K562 (cell line): ENCODE measurements around the gene APOL2. TPM values are rescaled to one million over a fixed set of nuclear protein-coding genes. Genes with fewer than 3 reads are reported as not detected.

Experiments used
- ATAC-seq: fragments of 200-7000 bp; cut with Tn5 transposase; 3 replicates; pipeline ENCODE4 v1.9.1; 2020; ENCODE audit warnings: moderate library complexity
- BruUV-seq: library from RNA; stranded (reverse); fragments of 400-500 nt; replicated peaks from 2 replicates; lab custom pipeline; 2021; lab: Mats Ljungman, UMichigan
- CTCF ChIA-PET: fragments of 300-600 bp; formaldehyde crosslinking; extraction: SDS; loops from one replicate; lab custom pipeline; 2021; ENCODE audit warnings: low intra/inter-chr PET ratio; lab: Yijun Ruan, JAX
- POLR2A ChIA-PET: fragments of 300-600, 350-650 bp; sonication (Branson Sonifier 250); formaldehyde crosslinking; extraction: SDS; loops from one replicate; lab custom pipeline; 2021; ENCODE audit warnings: antibody characterized with exemption, inconsistent platforms; lab: Yijun Ruan, JAX
- DNase-seq, 4 experiments: peaks; one replicate each; pipeline versions ENCODE4 v3.0.0 to v3.0.0-alpha.2; 2011 to 2018; ENCODE audit warnings: low spot score in 3 of 4, mixed read lengths in 3 of 4; ENCODE audit errors: extremely low read depth in 1 of 4
- FAIRE-seq: peaks from 2 replicates; lab custom pipeline; 2011; peaks lifted over from hg19 to GRCh38; lab: Jason Lieb, UNC
- H2AFZ ChIP-seq: 2 replicates; pipeline ENCODE4 v1.6.0; 2011; ENCODE audit warnings: low read depth, low read length, control low read depth, inconsistent platforms
- H3K27ac ChIP-seq: fragments of 200-600 bp; 3 replicates; pipeline ENCODE4 v1.8.0; 2011; ENCODE audit warnings: low read depth, mild to moderate bottlenecking, control low read depth, inconsistent platforms, low read length, moderate library complexity, mixed read lengths; ENCODE audit errors: extremely low read depth
- H3K27me3 ChIP-seq, 2 experiments: fragments of 300-600 bp in 1 of 2; 2 replicates in 1 of 2; 3 replicates in 1 of 2; pipeline versions ENCODE4 v1.6.0 to v1.8.0; 2011; ENCODE audit warnings: inconsistent platforms in 2 of 2, low read length in 2 of 2, mild to moderate bottlenecking in 1 of 2, mixed read lengths in 1 of 2, moderate library complexity in 1 of 2; ENCODE audit not compliant: control insufficient read depth in 2 of 2, insufficient read depth in 2 of 2
- H3K36me3 ChIP-seq: fragments of 300-600 bp; 3 replicates; pipeline ENCODE4 v1.8.0; 2011; ENCODE audit warnings: mild to moderate bottlenecking, low read length, inconsistent platforms; ENCODE audit not compliant: control insufficient read depth, insufficient read depth
- H3K4me1 ChIP-seq, 2 experiments: fragments of 200-600 bp in 1 of 2; replicated peaks in 1 of 2; 2 replicates in 1 of 2; 3 replicates in 1 of 2; pipeline versions ENCODE4 v1.5.1 to v1.8.0; 2011; ENCODE audit warnings: inconsistent platforms in 2 of 2, low read length in 2 of 2, mild to moderate bottlenecking in 1 of 2, mixed read lengths in 1 of 2, moderate library complexity in 1 of 2; ENCODE audit not compliant: control insufficient read depth in 2 of 2, insufficient read depth in 2 of 2
- H3K4me2 ChIP-seq: 2 replicates; pipeline ENCODE4 v1.6.1; 2011; ENCODE audit warnings: low read length, control low read depth, inconsistent platforms, mixed read lengths; ENCODE audit not compliant: insufficient read depth
- H3K4me3 ChIP-seq: fragments of 200-600 bp; sonication (generic), shearing (Covaris generic); 2 replicates; pipeline ENCODE4 v1.5.1; 2016; ENCODE audit warnings: control low read depth, inconsistent platforms
- H3K79me2 ChIP-seq: fragments of 200-600 bp; 3 replicates; pipeline ENCODE4 v1.8.0; 2011; ENCODE audit warnings: low read length, inconsistent platforms; ENCODE audit not compliant: control insufficient read depth, insufficient read depth
- H3K9ac ChIP-seq, 2 experiments: 2 replicates each; pipeline versions ENCODE4 v1.6.0 to v1.6.1; 2011; ENCODE audit warnings: low read depth in 2 of 2, low read length in 2 of 2, control low read depth in 1 of 2, inconsistent platforms in 1 of 2, mild to moderate bottlenecking in 1 of 2, mixed read lengths in 1 of 2; ENCODE audit not compliant: insufficient read depth in 1 of 2
- H3K9me1 ChIP-seq: one replicate; pipeline ENCODE4 v1.6.0; 2011; ENCODE audit warnings: inconsistent platforms, mild to moderate bottlenecking, low read length, moderate library complexity; ENCODE audit not compliant: control insufficient read depth, insufficient read depth
- H3K9me3 ChIP-seq: replicated peaks from 2 replicates; pipeline ENCODE4 v1.5.1; 2011; ENCODE audit warnings: low read depth, low read length, inconsistent platforms; ENCODE audit not compliant: control insufficient read depth, insufficient read depth
- H4K20me1 ChIP-seq: replicated peaks from 2 replicates; pipeline ENCODE4 v1.6.1; 2011; ENCODE audit warnings: low read length, inconsistent platforms, mixed read lengths; ENCODE audit not compliant: control insufficient read depth, insufficient read depth
- CC2D1A ChIP-seq: fragments of 450-650 bp; IDR thresholded peaks from 2 replicates; pipeline ENCODE4 v1.6.1; 2017; ENCODE audit warnings: mild to moderate bottlenecking
- CGGBP1 ChIP-seq: fragments of 250-450 bp; sonication (Bioruptor Pico); IDR thresholded peaks from 2 replicates; pipeline ENCODE4 v1.9.0; 2021; ENCODE audit warnings: mild to moderate bottlenecking
- E4F1 ChIP-seq: fragments of 250-450 bp; sonication (Bioruptor Pico); IDR thresholded peaks from 2 replicates; pipeline ENCODE4 v1.5.0; 2021; ENCODE audit warnings: mild to moderate bottlenecking, borderline replicate concordance
- FOS ChIP-seq: IDR thresholded peaks from 3 replicates; pipeline ENCODE4 v1.6.1; 2011; ENCODE audit not compliant: insufficient read length; ENCODE audit errors: extremely low read depth
- FOXP4 ChIP-seq: sonication (generic); formaldehyde crosslinking; IDR thresholded peaks from 2 replicates; pipeline ENCODE4 v1.8.0; 2022; ENCODE audit warnings: mild to moderate bottlenecking, missing genetic modification reagents, borderline replicate concordance
- MAFF ChIP-seq: IDR thresholded peaks from 2 replicates; pipeline ENCODE4 v1.6.1; 2012; ENCODE audit warnings: low read length, improper control_type of control experiment
- MTF1 ChIP-seq: fragments of 250-450 bp; sonication (Bioruptor Pico); IDR thresholded peaks from 2 replicates; pipeline ENCODE4 v1.9.0; 2021; ENCODE audit warnings: moderate library complexity, mild to moderate bottlenecking, inconsistent platforms, borderline replicate concordance
- NUFIP1 ChIP-seq: fragments of 450-650 bp; IDR thresholded peaks from 2 replicates; pipeline ENCODE4 v1.6.1; 2018; ENCODE audit not compliant: partially characterized antibody
- PHTF2 ChIP-seq: fragments of 250-450 bp; sonication (Bioruptor Pico); IDR thresholded peaks from 2 replicates; pipeline ENCODE4 v1.5.0; 2021; ENCODE audit warnings: mild to moderate bottlenecking
- THRA ChIP-seq: fragments of 450-650 bp; IDR thresholded peaks from 2 replicates; pipeline ENCODE4 v1.6.1; 2017; ENCODE audit warnings: mild to moderate bottlenecking, moderate library complexity
- ZC3H4 ChIP-seq: sonication (generic); formaldehyde crosslinking; IDR thresholded peaks from 2 replicates; pipeline ENCODE4 v1.9.0; 2021; ENCODE audit warnings: missing genetic modification reagents, borderline replicate concordance
- ZNF224 ChIP-seq: sonication (generic); formaldehyde crosslinking; IDR thresholded peaks from 2 replicates; pipeline ENCODE4 v1.8.0; 2022; ENCODE audit warnings: mild to moderate bottlenecking, missing genetic modification reagents
- WGBS: fragments of 100-300 bp; shearing (Covaris generic); methylation state at CpG from one replicate; pipeline ENCODE4 v1.1.6; 2016; ENCODE audit warnings: low coverage, mixed read lengths; ENCODE audit not compliant: insufficient coverage; ENCODE audit errors: missing lambda C conversion rate; 5-methylcytosine and 5-hydroxymethylcytosine counted together
- in situ Hi-C: fragments of 300-500 bp; cut with MboI; formaldehyde crosslinking; loops from 4 replicates; pipeline ENCODE4 v1.15.0; 2018; ENCODE audit warnings: inconsistent platforms, mixed read lengths
- intact Hi-C: fragments of 100-400 bp; cut with micrococcal nuclease; formaldehyde crosslinking; loops from 2 replicates; pipeline ENCODE4 v1.14.2; 2022
- polyA plus RNA-seq, 8 experiments: library from polyadenylated mRNA; depleted of rRNA in 4 of 8; stranded (reverse) in 5 of 8; unstranded in 3 of 8; fragments of >200 nt; fragmentation: Nextera tagmentation in 2 of 8; fragmentation: Illumina TruSeq in 1 of 8; extraction: Ambion mirVana in 2 of 8; extraction: Trizol in 1 of 8; gene quantifications; 2 replicates each; pipeline versions ENCODE4 v1.2.1 to v1.2.3, GENCODE V29; 2011 to 2014; ENCODE audit warnings: inconsistent platforms in 1 of 8, missing spikeins in 1 of 8
- total RNA-seq, 7 experiments: library from RNA; depleted of rRNA in 6 of 7; stranded (reverse); fragments of >200 nt in 6 of 7; fragmentation: Illumina TruSeq in 2 of 7; extraction: Trizol in 2 of 7; gene quantifications; 2 replicates each; pipeline versions ENCODE4 v1.2.1 to v1.2.3, GENCODE V29; 2011 to 2021; ENCODE audit warnings: low replicate concordance in 1 of 7

APOL2 gene
- total and polyA plus RNA-seq, 9 of the 15 experiments (the other 6 are each of a cell fraction or from before 2014, with no cell fraction given): 2.7 to 10.6 (median 8.9) TPM

GRCh38 chr22:36194971-36195370 lies 44.4 kb downstream of the APOL2 start:
- FAIRE-seq (peak; percentile 96), ATAC-seq (peak; percentile 72), DNase-seq (peak in 2 of 4 experiments; percentile 20 to 56)
- Histone ChIP-seq H3K9me3 (no peaks in the 10 kb centered on the region), H2AFZ (no peak overlapping the region), H3K4me3 (no peak overlapping the region), H3K9ac (no peak overlapping the region), H3K9me1 (no peaks in the 10 kb centered on the region), H3K79me2 (peaks cover 1% of the 10 kb centered on the region; the same call in 2 of the 3 replicates), H3K36me3 (peaks cover 31% of the 10 kb centered on the region; the same call in 1 of the 3 replicates), H4K20me1 (no peaks in the 10 kb centered on the region), H3K4me1 (peaks cover 21 to 27% of the 10 kb centered on the region in 2 experiments; a peak in 4 of 5 replicates), H3K4me2 (no peak overlapping the region), H3K27ac (no peak overlapping the region), H3K27me3 (no peaks in the 10 kb centered on the region)
- 72% methylated on average over 4 of the region's 5 CpGs for WGBS
- no TSS peak for BruUV-seq
- ChIA-PET POLR2A (interaction anchor here (1.0 kb wide), 1 partner anchor 91 kb away, joined by 3 read pairs; no protein-coding TSS in a partner anchor), CTCF (interaction anchor here (1.7 kb wide), 1 partner anchor 27 kb away, joined by 6 read pairs; no protein-coding TSS in a partner anchor)
- intact Hi-C loops: loop anchor here (2.0 kb wide), 1 partner anchor 92 kb away; no protein-coding TSS in a partner anchor
- in situ Hi-C loops: no loop called here
- TF ChIP-seq E4F1 (CRISPR knock-in tag) (no peak), CGGBP1 (no peak), PHTF2 (no peak), NUFIP1 (no peak), MTF1 (CRISPR knock-in tag) (no peak), ZNF224 (CRISPR knock-in tag) (no peak), THRA (no peak), MAFF (no peak), FOXP4 (CRISPR knock-in tag) (no peak), FOS (no peak), ZC3H4 (no peak), CC2D1A (peak; percentile 21; the same call in 1 of the 2 replicates)
